HG03045 (cell line): ENCODE measurements around the gene PCYT1B.
"Not testable (repeated sequence)": the region's sequence is repeated elsewhere in the genome, so short reads cannot be mapped to it uniquely, and the experiment has no call there.

Source experiments
- ATAC-seq: cut with Tn5 transposase; IDR thresholded peaks from one replicate; pipeline ENCODE4 v1.9.1; 2021; ENCODE audit warnings: mild to moderate bottlenecking, moderate library complexity; ENCODE audit not compliant: unreplicated experiment

PCYT1B gene

DNA sequence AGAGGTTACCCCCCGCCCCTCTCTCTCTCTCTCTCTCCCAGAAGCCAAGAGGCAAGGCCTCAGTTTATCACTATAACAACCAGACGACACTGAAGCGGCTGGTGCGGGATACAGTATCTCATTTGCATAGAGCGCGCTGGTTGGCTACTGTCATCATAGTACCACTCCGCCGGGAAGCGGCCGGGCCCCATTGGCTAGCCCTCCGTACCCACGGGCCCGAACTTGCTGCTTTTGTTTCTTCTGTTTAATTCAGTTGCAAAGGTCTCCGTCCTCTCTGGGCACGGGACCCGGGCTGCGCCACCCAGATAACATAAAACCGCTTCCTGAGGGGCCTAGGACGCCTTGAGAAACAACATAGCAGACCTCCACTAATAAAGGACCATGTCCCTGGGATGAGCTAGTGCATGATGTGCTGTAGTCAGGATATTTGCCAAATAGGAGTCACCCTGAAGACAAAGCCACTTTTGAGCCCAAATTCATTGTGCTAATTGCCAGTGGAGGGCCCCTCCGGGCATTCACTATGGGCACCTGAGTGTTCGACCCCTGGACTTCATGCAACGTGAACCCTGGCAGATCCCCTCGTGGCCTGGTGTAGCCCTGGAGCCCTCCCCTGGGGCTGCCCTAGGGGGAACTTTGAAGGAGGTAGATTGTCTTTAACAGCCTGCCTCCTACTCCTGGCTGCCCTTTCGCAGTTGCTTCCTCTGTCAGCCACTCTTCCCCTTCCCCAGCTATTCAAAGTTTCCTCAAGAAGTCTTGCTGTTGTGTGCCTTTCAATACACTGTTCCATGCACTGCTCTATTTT is at the start of gene PCYT1B:
PCYT1B (minus strand) TSS at position 91 of the 802 bp plus-strand sequence. CDS start 242 bp downstream, outside the sequence.
- ATAC-seq = peak; percentile 92

DNA sequence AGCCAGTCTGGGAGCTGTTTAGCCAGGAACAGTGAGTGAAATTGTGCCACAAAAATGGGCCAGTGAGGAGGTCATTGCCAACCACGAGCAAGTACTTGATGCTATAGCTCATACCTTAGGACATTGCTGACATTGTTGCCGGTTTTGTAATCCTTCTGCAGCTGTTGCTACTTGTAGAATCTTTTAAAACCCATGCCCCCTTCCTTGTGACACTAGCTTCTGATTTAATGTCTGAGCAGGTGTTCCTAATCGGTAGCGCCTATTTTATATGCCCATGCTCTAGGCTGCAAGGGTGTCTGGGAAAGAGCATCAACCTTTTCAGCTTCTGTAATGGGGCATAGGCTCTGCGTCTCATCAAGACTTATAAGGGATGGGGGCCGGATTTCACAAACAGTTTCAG is 49.1 kb upstream of the PCYT1B start:
- no peak for ATAC-seq

DNA sequence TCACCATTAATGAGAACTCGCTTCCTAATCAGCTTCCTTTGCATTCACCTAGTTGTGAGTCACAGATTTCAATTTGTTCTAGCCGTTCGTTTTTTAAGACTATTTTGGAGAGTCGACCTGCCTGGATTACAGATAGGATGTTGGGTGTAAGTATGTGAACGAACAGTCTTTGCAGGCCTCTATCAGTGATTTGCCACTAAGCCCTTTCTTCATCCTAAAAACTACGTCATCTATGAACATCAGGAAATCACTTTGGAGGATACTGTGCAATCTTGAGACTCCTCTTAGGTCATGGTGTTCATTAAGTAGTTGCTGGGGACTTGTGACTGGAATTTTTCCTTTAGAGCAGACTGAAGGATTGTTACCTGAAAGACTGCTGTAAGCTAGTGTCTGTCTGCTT is 47.7 kb upstream of the PCYT1B start:
- no peak for ATAC-seq

DNA sequence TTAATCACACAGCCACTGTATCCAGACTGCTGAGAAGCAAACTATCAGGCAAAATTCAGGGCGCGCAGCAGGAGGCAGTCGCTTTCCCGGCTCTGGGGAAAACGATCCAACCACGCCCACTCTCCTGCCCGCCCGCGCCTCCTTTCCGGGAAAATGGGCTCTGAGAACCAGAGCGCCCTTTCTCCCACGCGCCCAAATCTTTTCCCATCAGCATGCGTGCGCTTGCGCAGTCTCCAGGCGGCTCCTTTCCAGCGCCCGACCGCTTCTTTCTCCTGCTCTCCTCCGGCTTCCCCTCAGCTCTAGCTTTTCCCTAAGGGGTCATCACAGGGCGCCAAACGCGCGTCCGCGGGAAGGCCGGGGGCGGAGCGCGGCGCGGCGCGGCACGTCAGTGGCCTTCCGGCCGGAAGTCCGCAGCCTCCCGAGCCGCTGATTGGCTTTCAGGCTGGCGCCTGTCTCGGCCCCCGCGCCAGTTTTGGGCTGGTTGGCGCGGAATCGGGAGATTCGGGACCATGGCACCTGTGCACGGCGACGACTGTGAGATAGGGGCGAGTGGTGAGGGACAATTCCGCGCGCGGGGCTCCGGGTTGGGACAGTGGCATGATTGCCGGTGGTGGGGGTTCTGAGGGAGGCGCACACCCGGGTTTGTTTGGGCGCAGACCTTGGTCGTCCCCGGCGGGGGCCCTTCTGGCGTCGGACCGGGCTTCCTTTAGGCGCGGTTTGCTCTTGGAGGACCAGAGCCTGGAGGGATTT is 46.5 kb upstream of the PCYT1B start, which contains the start of gene POLA1:
POLA1 (plus strand) TSS at position 466 of the 750 bp plus-strand sequence; CDS start at position 510, 44 bp downstream.
- ATAC-seq = peak; percentile 97

GRCh38 chrX:24692305-24692704 is 45.2 kb upstream of the PCYT1B start:
- ATAC-seq = no peak

- ATAC-seq = no peak
Observed at GRCh38 chrX:24684048-24684447, 36.9 kb upstream of the PCYT1B start.

DNA sequence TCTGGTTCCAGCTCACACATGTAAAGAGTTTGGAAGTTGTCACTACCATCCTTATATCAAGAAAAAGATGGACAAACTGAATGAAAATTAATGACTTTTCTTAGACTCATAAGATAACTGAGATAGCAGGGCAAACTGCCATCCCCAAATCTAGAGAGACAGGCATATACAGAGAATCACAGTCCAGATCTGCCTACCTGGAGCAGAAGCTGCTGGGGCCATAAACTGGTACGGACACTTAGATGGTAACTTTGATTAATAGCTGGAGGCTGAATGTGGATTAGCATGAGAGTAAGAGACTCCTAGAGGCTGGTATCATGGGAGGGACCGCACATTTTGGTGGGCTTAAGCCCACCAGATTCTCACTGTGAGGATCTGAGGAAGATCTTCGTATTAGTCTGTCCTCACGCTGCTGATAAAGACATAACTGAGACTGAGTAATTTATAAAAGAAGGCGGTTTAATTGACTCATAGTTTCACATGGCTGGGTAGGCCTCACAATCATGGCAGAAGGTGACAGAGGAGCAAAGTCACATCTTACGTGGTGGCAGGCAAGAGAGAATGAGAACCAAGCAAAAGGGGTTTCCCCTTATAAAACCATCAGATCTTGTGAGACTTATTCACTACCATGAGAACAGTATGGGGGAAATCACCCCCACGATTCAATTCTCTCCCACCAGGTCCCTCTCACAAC is 35.7 kb upstream of the PCYT1B start:
- no peak for ATAC-seq

- ATAC-seq = no peak
Observed at GRCh38 chrX:24676403-24677024, 29.4 kb upstream of the PCYT1B start.

DNA sequence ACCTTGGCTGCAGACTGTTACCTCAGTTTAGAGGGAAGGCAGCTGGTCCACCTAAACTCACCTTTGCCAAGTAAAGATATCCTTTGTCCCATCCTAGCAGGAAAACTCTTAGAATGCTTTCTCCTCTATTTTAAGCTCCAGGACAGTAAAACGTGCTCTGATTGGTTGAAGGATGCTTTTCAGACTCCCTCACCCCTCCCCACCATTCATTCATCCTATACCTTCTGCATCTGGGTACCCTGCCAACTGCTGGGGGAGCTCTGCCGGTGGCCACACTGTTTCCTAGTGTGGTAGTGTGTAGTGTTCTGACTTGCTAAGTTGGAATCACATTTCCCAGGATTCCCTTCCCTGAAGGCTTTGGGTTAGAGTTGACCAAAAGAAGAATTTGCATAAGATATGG is 26.3 kb upstream of the PCYT1B start:
- ATAC-seq = no peak

DNA sequence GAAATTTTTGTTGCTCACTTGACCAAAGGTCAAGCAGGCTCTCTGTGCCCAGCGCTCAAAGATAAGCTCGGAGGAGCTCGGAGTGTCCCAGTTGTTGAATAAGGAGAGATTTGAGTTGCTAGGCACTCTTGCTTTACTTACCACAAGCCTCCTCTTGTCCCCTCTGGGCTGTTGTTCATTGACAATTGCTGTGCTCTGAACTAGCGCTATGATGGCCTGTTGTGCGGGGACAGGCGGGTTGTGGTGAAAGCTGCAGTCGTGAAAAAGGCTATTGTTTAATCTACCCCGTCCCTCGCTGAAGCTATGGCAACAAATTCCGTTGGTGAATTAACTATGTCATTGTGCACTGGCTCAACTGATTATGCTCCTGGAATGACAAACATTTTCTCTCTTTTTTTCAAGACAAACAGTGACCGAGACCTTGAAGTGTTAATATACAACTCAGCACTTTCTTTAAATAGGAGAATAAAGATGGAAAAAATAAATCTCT is 25.6 kb upstream of the PCYT1B start:
- ATAC-seq = no peak

DNA sequence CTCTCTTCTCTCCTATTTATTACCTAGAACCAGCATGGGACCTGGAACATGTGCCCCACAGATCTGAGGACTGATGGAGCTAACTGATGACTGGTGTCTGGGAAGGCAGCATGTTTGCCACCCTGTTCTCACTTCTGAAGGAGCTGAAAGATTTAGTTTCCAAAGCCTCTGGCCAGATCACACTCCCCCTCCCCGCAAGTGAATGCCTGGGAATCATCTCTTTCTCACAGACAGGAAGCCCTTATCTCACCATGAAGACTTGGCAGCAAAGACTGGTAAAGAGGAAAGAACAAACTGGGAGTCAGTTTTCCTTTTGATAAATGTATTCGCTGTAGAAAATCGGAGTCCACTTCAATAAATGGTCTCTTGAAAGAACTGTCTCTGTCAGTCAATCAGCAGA is 21.0 kb upstream of the PCYT1B start:
- ATAC-seq = no peak

DNA sequence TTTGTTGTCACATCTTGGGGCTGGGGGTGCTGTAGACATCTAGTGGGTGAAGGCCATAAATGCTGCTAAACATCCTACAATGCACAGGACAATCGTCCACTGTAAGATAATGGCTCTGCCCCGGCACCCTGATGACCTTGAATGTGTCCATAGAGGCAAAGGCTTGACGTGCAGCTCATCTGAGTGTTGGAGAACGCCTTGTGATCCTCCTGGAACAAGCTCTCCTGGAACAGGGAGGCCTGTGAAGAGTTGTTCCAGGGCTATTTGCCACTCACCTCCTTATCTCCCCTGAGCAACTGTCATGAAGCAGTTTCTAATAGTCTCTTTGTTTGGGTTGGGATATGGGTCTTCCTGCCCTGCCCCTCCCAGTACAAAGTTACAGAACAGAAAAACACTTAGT is 15.2 kb upstream of the PCYT1B start:
- ATAC-seq = no peak

DNA sequence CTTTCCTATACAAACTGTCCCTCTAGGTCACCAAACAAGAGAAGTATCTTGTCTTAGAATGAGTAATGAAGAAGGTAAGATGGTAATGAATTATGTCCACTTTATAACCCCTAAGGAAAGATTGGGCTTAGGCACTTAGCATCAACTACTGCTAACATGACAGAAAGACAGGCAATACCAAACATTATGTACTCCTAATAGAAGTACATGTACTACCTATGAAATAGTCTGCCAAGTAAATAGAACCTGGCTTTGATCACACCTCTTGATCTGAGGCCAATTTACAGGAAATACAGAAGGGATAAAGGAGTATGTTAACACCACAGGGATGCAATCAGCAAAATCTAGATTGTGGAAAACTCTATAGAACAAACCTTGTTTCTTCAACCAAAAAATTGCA is 14.1 kb upstream of the PCYT1B start:
- ATAC-seq = no peak

GRCh38 chrX:24659646-24660045 is 12.5 kb upstream of the PCYT1B start:
- no peak for ATAC-seq

GRCh38 chrX:24659106-24659505 is 12.0 kb upstream of the PCYT1B start:
- no peak for ATAC-seq

DNA sequence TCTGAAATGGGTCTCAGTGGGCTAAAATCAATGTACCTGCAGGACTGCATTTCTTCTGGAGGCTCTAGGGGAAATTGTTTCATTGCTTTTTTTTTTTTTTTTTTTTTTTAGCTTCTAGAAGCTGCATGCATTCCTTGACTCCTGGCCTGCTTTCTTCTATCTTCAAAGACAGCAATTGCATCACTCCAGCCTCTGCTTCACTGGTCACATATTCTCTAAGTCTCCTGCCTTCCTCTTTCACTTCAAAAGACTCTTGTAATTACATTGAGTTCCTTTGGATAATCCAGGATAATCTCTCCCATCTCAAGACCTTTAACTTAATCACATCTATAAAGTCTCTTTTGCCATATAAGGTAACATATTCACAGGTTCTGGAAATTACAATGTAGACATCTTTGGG is 11.3 kb upstream of the PCYT1B start:
- no peak for ATAC-seq

GRCh38 chrX:24657671-24658386 is 10.7 kb upstream of the PCYT1B start:
- no peak for ATAC-seq

GRCh38 chrX:24655679-24656078 is 8.5 kb upstream of the PCYT1B start:
- not testable (repeated sequence) for ATAC-seq

DNA sequence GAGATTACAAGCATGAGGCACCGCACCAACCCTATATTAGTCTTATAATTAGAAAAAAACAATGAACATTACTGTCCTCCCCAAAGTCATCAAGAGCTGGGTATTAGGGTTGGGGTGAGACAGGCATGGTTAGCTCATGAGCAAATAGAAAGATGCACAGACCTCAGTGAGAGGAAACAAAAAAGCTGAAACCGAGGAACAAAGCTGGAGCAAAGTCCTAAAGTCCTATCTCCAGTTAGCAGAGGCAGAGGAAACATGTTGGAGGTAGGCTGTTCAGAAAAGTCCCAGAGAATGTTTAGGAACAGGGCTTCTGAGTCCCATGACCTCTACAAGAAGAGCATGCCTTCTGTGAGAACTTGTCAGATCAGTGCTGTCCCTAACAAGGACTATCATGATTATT is 4.6 kb upstream of the PCYT1B start:
- no peak for ATAC-seq

- ATAC-seq = no peak
Observed at GRCh38 chrX:24648495-24648894, 1.3 kb upstream of the PCYT1B start.
